GM18520 (cell line): Measurements from ENCODE around the gene ZSCAN5C.
"Not testable (repeated sequence)": the region's sequence is repeated elsewhere in the genome, so short reads cannot be mapped to it uniquely, and the experiment has no call there.

Source experiments
- ATAC-seq: cut with Tn5 transposase; IDR thresholded peaks from one replicate; pipeline ENCODE4 v1.9.1; 2021; ENCODE audit not compliant: unreplicated experiment

ZSCAN5C gene

DNA sequence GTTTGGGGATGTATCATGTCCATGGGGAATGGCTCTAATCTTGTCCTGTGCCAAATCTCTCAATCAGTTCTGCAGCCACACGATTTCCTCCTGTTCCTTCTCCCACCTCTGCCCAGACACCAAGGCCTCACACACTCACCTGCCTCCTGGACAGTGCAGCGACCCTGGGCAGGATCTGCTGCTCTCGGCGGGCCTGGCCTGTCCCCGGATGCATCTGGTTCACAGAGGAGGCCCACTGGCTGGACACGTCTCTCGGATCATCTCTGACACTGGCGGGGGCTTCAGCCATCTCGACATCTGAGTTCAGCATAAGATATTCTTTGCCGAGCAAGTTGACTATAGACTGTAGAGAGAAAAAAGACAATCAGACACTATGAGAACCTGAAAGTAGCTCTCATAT lies 10.4 kb upstream of the ZSCAN5C start:
- ATAC-seq, result no peak

DNA sequence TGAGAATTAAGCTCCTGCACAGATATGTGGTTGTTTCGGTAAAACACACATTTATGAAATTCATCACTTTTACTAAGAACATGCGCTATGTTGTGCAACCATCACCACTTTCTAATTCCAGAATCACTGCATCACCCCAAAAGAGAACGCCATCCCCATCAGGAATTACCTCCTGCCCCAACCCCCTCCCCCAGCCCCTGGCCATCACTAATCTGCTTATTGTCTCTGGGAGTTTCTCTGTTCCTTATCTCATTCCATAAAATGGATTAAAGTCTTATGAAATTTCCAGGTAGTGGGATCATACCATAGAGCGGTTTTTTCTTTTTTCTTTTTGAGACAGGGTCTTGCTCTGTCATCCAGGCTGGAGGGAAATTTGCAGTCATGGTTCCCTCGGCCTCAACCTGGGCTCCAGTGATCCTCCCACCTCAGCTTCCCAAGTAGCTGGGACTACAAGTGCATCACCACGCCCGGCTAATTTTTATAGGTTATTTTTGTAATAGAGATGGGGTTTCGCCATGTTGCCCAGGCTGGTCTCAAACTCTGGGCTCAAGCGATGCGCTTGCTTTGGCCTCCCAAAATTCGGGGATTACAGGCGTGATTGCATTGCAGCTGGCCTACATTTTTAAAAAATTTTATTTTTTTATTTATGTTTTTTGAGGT lies 8.0 kb upstream of the ZSCAN5C start:
- ATAC-seq, result no peak

GRCh38 chr19:56197646-56198045 lies 4.4 kb upstream of the ZSCAN5C start, which contains the start of gene ZSCAN5B:
Gene ZSCAN5B (minus strand): TSS chr19:56197783. CDS start chr19:56193052, 4,731 bp downstream.
- not testable (repeated sequence) for ATAC-seq

- ATAC-seq, result no peak
Observed at GRCh38 chr19:56199687-56200086, 2.4 kb upstream of the ZSCAN5C start.

DNA sequence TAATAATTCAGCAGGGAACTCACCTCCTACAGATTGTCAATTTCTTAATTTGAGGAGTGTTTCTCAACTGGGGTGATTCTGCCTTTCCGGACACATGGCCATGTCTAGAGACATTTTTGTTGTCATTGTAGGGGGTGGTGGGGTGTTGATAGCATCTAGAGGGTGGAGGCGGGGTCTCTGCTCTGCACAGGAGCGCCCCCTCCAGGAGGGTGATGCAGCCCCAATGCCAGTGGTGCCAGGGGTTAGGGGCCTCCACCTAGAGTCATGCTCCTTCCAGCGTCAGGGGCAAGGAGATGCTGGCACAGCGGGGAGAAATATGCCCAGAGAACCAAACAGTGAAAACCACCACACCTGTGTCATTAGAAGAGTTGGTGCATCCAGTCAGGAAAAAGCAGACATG lies 5.5 kb downstream of the ZSCAN5C start:
- ATAC-seq, result not testable (repeated sequence)

DNA sequence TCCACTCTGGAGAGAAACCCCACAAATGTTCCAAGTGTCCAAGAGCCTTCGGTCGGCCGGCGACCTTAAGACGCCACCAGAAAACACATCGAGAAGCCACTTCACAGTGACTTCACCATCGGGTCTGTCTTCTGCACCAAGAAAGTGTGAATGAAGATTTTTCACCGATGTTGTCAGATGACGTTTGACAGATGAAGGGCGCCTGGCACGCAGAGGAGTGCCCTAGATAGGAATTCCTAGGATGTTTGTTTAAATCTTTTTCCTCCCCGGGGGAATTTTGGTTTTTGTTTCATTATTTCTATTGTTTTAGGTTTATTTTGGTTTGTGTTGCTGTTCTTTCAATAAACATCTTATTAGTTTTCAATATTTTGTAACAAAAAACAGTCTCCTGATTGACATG lies 7.0 kb downstream of the ZSCAN5C start:
- no peak for ATAC-seq

- ATAC-seq, result not testable (repeated sequence)
Observed at GRCh38 chr19:56210036-56210435, 8.0 kb downstream of the ZSCAN5C start.

- ATAC-seq, result no peak
Observed at GRCh38 chr19:56211718-56212117, 9.6 kb downstream of the ZSCAN5C start.

DNA sequence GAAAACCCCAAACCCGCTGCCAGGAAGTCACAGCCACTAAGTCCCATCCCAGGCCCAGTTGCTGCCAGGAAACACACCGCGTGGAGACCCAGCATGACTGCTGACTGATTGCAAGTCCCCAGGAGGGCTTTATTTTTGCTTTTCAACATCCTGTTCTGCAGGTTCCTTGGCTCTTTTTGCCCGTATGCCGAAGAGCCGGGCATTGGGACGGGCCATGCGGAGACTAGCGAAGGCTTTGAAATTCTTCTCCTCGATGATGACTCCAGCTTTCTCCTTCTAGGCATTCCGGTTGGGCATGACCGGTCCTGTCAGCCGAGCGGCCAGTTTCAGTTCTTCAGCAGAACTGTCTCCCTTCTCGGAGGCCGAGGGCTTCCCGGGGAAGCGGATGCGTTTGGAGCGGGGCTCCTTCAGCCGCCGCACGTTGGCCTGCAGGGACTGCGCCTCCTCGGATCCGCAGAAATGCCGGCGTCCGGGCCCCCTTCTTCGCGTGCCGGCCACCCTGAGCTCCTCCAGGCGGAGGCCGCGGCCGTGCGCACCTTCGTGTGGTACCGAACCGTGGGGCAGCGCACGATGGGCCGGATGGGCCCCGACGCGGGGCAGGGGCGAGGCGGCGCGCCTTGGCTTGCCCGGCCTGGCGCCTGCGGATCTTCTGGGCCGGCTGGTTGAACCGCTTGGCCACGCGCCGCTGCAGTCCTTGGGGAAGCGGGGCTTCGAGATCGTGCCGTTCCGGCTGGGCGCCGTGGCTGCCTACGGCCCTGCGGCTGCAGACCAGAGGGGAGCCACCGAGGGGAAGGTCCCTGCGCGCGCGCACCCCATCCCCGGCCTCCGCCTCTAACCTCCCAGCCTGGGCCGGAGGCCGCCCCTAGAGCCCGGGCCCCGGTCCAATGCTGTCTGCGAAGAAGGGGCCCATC lies 15.2 kb downstream of the ZSCAN5C start:
- ATAC-seq, result no peak

DNA sequence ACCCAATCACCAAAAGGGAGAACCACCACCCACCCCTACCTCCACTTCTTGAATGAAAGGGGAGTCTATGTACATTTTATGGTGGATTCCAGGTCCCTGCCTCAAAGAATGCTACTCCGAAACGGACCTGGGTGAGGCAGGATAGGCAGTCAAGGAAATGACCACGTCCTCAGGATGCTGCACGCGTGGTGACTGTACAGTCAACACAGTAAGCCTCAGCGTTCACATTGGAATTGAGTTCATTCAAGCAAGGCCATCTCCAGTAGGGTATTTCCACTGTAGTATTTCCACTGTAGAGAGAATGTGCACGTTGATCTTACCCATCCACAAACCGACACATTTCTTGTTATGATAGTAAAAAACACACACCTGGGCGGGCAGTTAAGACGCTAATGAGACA lies 16.9 kb downstream of the ZSCAN5C start:
- no peak for ATAC-seq

DNA sequence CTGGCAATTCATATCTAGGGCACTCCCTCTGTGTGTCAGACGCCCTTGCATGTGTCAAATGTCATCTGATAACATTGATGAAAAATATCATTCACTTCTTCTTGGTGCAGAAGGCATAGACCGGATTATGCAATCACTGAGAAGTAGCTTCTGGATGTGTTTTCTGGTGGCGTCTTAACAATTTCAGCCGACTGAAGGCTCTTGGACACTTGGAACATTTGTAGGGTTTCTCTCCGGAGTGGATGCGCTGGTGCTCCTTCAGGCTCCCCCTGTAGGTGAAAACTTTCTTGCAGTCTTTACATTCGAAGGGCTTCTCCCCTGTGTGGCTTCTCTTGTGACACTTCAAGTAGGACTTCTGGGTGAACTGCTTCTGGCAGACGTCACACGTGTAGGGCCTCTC lies 19.4 kb downstream of the ZSCAN5C start:
- ATAC-seq, result not testable (repeated sequence)

GRCh38 chr19:56221851-56222250 lies 19.8 kb downstream of the ZSCAN5C start:
- ATAC-seq, result no peak

DNA sequence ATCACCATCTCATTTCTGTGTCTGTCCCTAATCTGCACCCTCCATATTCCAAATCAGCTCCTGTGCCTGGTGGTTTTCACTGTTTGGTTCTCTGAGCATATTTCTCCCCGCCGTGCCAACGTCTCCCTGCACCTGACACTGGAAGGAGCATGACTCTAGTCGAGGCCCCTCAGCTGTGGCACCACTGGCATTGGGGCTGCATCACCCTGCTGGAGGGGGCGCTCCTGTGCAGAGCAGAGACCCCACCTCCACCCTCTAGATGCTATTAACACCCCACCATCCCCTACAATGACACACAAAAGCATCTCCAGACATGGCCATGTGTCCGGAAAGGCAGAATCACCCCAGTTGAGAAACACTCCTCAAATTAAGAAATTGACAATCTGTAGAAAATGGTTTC lies 20.8 kb downstream of the ZSCAN5C start:
- ATAC-seq, result no peak

- no peak for ATAC-seq
Observed at GRCh38 chr19:56223481-56223880, 21.4 kb downstream of the ZSCAN5C start.

DNA sequence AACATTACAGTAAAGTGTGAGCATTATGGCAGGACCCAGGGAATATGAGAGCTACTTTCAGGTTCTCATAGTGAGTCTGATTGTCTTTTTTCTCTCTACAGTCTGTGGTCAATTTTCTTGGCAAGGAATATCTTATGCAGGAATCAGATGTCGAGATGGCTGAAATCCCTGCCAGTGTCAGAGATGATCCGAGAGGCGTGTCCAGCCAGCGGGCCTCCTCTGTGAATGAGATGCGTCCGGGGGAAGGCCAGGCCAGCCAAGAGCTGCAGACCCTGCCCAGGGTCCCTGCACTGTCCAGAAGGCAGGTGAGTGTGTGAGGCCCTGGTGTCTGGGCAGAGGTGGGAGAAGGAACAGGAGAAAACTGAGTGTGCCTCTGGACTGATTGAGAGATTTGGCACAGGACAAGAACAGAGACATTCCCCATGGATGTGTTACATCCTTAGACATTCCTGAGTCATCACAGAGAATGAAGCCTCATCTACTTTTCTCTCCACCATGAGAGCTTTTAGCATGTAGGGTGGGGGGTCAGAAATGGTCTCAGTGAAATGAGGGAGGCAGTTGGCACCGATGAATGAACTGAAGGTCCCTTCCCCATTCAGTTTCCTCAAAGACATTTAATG lies 43.2 kb downstream of the ZSCAN5C start:
- no peak for ATAC-seq

- ATAC-seq, result not testable (repeated sequence)
Observed at GRCh38 chr19:56245764-56246163, 43.7 kb downstream of the ZSCAN5C start.

DNA sequence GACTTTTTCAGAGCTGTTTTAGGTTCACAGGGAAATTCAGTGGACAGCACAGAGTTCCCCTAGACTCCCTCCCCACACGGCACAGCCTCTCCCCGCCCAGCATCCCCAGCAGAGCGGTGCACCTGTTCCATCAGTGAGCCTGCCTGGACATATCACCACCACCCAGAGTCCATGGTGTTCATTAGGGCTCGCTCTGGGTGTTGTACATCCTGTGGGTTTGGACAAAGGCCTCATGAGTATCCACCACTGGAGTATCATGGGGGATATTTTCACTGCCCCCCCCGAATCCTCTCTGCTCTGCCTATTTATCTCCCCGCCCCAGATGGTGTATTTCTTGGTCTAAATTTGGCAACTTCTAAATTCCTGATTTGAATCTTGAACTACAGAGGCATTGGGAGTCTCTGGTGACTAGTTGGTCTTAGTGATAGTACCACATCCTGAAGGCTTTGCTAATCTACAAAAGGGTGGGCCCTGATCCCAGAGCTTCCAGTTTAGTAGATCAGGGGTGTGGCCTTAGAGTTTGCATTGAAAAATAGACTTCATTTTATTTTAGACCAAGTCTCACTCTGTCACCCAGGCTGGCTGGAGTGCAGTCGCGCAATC lies 46.8 kb downstream of the ZSCAN5C start:
- not testable (repeated sequence) for ATAC-seq

GRCh38 chr19:56252699-56253422 lies 50.8 kb downstream of the ZSCAN5C start:
- no peak for ATAC-seq

GRCh38 chr19:56253737-56254136 lies 51.7 kb downstream of the ZSCAN5C start:
- no peak for ATAC-seq

DNA sequence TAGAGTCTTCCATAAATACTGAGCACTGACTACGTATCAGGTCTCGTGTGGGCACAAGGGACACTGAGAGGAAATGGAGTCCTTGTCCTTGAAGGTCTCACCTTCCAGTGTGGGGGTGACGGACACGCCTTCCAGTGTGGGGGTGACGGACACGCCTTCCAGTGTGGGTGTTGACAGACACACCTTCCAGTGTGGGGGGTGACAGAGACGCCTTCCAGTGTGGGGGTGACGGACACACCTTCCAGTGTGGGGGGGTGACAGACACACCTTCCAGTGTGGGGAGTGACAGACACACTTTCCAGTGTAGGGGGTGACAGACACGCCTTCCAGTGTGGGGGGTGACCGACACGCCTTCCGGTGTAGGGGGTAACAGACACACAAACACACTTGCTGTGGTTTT lies 56.2 kb downstream of the ZSCAN5C start:
- no peak for ATAC-seq
